Right lobe of liver (tissue), 6 donors: ENCODE results near the gene OR4B1. TPM values are rescaled to one million over a fixed set of nuclear protein-coding genes. Genes with fewer than 3 reads are reported as not detected.

Source experiments
- ATAC-seq, 4 donors: fragments of 200-7000 bp; cut with Tn5 transposase; one replicate each; pipeline ENCODE4 v1.9.1; 2020; ENCODE audit warnings: mild to moderate bottlenecking in 4 of 4, moderate library complexity in 4 of 4
- DNase-seq, 3 donors: peaks; one replicate each; pipeline ENCODE4 v3.0.0-alpha.2; 2020
- H3K27ac ChIP-seq, 3 donors: fragments of 200-600 bp; one replicate each; pipeline ENCODE4 v1.8.0; 2022
- H3K27me3 ChIP-seq, 2 donors: fragments of 200-600 bp; one replicate each; pipeline ENCODE4 v1.8.0; 2022
- H3K36me3 ChIP-seq, 4 donors: fragments of 200-600 bp; sonication (generic) in 1 of 4; one replicate each; pipeline versions ENCODE4 v1.5.1 to v1.8.0; 2017 to 2022; ENCODE audit warnings: control low read depth in 1 of 4
- H3K4me1 ChIP-seq, 4 donors: fragments of 200-600 bp; sonication (generic) in 1 of 4; one replicate each; pipeline versions ENCODE4 v1.5.1 to v1.8.0; 2017 to 2022; ENCODE audit warnings: control low read depth in 1 of 4
- H3K4me3 ChIP-seq, 3 donors: fragments of 200-600 bp; one replicate each; pipeline ENCODE4 v1.8.0; 2022
- H3K9me3 ChIP-seq, 4 donors: fragments of 200-600 bp; sonication (generic) in 1 of 4; one replicate each; pipeline versions ENCODE4 v1.5.1 to v1.8.0; 2017 to 2022; ENCODE audit warnings: control low read depth in 1 of 4
- POLR2A ChIP-seq: fragments of 450-650 bp; IDR thresholded peaks from one replicate; pipeline ENCODE4 v1.6.1; 2017; ENCODE audit warnings: antibody characterized with exemption, mild to moderate bottlenecking
- WGBS: methylation state at CpG from one replicate; pipeline ENCODE4 v1.1.6; 2018; ENCODE audit warnings: low coverage, low lambda C conversion rate; ENCODE audit not compliant: insufficient coverage; ENCODE audit errors: missing lambda C conversion rate; 5-methylcytosine and 5-hydroxymethylcytosine counted together
- intact Hi-C, 2 donors: fragments of 100-400 bp; cut with DNase I; formaldehyde crosslinking; loops; one replicate each; pipeline versions ENCODE4 v1.11.2 to v1.14.1; 2022
- total RNA-seq, 6 experiments: library from RNA; depleted of rRNA in 2 of 6; stranded (reverse); fragments of >200 nt in 2 of 6; fragmentation: NEBNext Ultra II Directional in 3 of 6; extraction: Animal tissue kit (Norgen Biotek cat#: 25700) in 3 of 6; gene quantifications; one replicate each; pipeline versions ENCODE4 v1.1.0 to v1.2.4, GENCODE V29; 2016 to 2023
- TF ChIP-seq, protein P1 (sequence below), 4 donors: fragments of 200-600 bp in 3 of 4; fragments of 450-650 bp in 1 of 4; IDR thresholded peaks; one replicate each; pipeline versions ENCODE4 v1.5.1 to v1.8.0; 2016 to 2022; ENCODE audit warnings: antibody characterized with exemption in 4 of 4, mild to moderate bottlenecking in 2 of 4
- donor health status: DM: no; HTN: yes; CAD: no.
- donor health status: DM: no; HTN: no; CAD: no.
- donor health status: DM: no; HTN: no; CAD: no.
- donor health status: DM: no; HTN: yes; CAD: no.
- donor health status: DM: no; HTN: yes; CAD: no.

OR4B1 gene
- total RNA-seq, 6 experiments from 2014 or later: not detected

GRCh38 chr11:48244804-48245203 is 28.2 kb downstream of the OR4B1 start, which contains the start of gene OR4X2:
Gene OR4X2, plus strand, starts transcription at chr11:48245104. Its CDS starts 0 bp downstream, at chr11:48245104.
- no peaks in the 10 kb centered on the region for H3K4me1 ChIP-seq
- H3K4me3 ChIP-seq: no peak within 1 kb of the TSS
- ATAC-seq (no peak), DNase-seq (no peak)
- no peaks in the 10 kb centered on the region for H3K9me3 ChIP-seq
- intact Hi-C loops: no loop called here
- TF ChIP-seq POLR2A: no peak
- TF ChIP-seq, protein P1, sequence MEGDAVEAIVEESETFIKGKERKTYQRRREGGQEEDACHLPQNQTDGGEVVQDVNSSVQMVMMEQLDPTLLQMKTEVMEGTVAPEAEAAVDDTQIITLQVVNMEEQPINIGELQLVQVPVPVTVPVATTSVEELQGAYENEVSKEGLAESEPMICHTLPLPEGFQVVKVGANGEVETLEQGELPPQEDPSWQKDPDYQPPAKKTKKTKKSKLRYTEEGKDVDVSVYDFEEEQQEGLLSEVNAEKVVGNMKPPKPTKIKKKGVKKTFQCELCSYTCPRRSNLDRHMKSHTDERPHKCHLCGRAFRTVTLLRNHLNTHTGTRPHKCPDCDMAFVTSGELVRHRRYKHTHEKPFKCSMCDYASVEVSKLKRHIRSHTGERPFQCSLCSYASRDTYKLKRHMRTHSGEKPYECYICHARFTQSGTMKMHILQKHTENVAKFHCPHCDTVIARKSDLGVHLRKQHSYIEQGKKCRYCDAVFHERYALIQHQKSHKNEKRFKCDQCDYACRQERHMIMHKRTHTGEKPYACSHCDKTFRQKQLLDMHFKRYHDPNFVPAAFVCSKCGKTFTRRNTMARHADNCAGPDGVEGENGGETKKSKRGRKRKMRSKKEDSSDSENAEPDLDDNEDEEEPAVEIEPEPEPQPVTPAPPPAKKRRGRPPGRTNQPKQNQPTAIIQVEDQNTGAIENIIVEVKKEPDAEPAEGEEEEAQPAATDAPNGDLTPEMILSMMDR (IDR thresholded peaks at IDR 0.05): no peak
- no peaks in the 10 kb centered on the region for H3K36me3 ChIP-seq
- H3K27ac ChIP-seq: no peak within 1 kb of the TSS
- no peaks in the 10 kb centered on the region for H3K27me3 ChIP-seq

GRCh38 chr11:48248902-48249301 is 32.3 kb downstream of the OR4B1 start:
- no peaks in the 10 kb centered on the region for H3K27me3 ChIP-seq
- no peak overlapping the region for H3K4me3 ChIP-seq
- no peak for DNase-seq
- ATAC-seq: no peak
- H3K4me1 ChIP-seq: no peaks in the 10 kb centered on the region
- no peak for TF ChIP-seq POLR2A
- no peaks in the 10 kb centered on the region for H3K9me3 ChIP-seq
- H3K36me3 ChIP-seq: no peaks in the 10 kb centered on the region
- no peak overlapping the region for H3K27ac ChIP-seq
- 89% methylated on average over 1 of the region's 1 CpG for WGBS
- intact Hi-C loops: no loop called here

DNA sequence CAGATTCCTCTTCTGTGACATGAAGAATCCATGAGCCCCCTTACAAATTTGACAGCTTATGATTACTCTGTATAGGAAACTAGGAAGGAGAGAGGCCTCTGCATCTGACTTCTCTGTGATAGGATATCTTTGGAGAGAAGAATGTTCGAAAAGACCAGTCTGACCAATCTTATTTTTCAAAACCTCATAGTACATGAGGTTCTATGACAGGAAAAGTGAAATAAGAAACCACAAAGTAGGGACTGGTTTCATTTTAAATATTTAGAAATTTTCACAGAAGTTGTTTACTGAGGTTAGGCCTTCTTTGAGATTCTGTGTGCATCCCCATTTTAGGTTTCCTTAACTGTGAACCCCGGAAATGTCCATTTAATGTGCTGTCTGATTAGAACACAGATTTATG is 45.0 kb downstream of the OR4B1 start:
- Histone ChIP-seq H3K36me3 (no peaks in the 10 kb centered on the region), H3K27me3 (no peaks in the 10 kb centered on the region), H3K4me3 (no peak overlapping the region), H3K27ac (no peak overlapping the region), H3K9me3 (no peaks in the 10 kb centered on the region), H3K4me1 (no peaks in the 10 kb centered on the region)
- TF ChIP-seq, protein P1 (IDR thresholded peaks at IDR 0.05): no peak
- no peak for TF ChIP-seq POLR2A
- DNase-seq (no peak), ATAC-seq (no peak)
- intact Hi-C loops: no loop called here
- WGBS: 56% methylated on average over 2 of the region's 2 CpGs

DNA sequence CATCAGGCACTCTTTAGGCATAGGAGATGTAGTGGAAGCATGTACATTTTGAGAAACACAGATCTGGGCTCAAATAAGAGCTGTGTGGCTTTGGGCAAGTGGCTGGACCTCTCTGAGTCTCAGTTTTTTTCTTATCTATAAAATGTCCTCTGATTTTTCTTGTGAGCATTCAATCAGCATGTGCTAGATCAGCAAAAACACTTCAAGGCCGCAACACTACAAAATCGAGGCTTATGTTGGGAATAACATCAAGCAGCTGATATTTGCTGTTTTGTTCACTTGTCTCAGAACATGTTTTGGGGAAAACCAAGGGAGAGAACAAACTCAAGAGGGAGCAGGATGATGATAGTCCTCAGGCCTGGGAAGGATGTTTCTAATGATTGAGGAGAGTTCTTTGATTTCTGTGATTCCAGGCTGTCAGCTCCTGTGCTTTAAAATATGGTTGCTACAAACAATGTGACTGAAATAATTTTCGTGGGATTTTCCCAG is 46.9 kb downstream of the OR4B1 start, which contains the start of gene OR4X1:
Gene OR4X1 (plus strand): TSS at position 439 of the 489 bp plus-strand sequence. CDS start 0 bp downstream, at position 439.
- 13% methylated on average over 3 of the region's 3 CpGs for WGBS
- DNase-seq (no peak), ATAC-seq (no peak)
- intact Hi-C loops: no loop called here
- H3K4me1 ChIP-seq: no peaks in the 10 kb centered on the region
- no peaks in the 10 kb centered on the region for H3K27me3 ChIP-seq
- H3K9me3 ChIP-seq: no peaks in the 10 kb centered on the region
- no peaks in the 10 kb centered on the region for H3K36me3 ChIP-seq
- no peak within 1 kb of the TSS for H3K27ac ChIP-seq
- H3K4me3 ChIP-seq: no peak within 1 kb of the TSS
- TF ChIP-seq, protein P1 (IDR thresholded peaks at IDR 0.05): no peak
- no peak for TF ChIP-seq POLR2A

Other genes starting within 250 kb of the OR4B1 start
- gene PTPRJ, start 236.3 kb upstream of the OR4B1 start, total RNA-seq: 10 to 100 TPM; 12.5 to 33.0 (median 19.8) TPM
- gene OR4X2, start 28.3 kb downstream of the OR4B1 start, total RNA-seq: not detected
- not detected for gene OR4X1, start 47.1 kb downstream of the OR4B1 start, total RNA-seq
- not detected for gene OR4S1, start 89.4 kb downstream of the OR4B1 start, total RNA-seq
- not detected for gene OR4C3, start 108.1 kb downstream of the OR4B1 start, total RNA-seq
- gene OR4C5, start 149.7 kb downstream of the OR4B1 start, total RNA-seq: not detected